Heart left ventricle (tissue), 16 donors: ENCODE measurements around the gene FUS. TPM values are rescaled to one million over a fixed set of nuclear protein-coding genes. Genes with fewer than 3 reads are reported as not detected.
"Not testable (repeated sequence)": the region's sequence is repeated elsewhere in the genome, so short reads cannot be mapped to it uniquely, and the experiment has no call there.

Experiments used
- ATAC-seq, 4 donors: fragments of 200-7000 bp; cut with Tn5 transposase; one replicate each; pipeline ENCODE4 v1.9.1; 2020 to 2022; ENCODE audit warnings: moderate library complexity in 4 of 4, mild to moderate bottlenecking in 3 of 4, moderate number of reproducible peaks in 1 of 4
- DNase-seq, 5 donors: peaks; one replicate each; pipeline ENCODE4 v3.0.0-alpha.2; 2020
- H3K27ac ChIP-seq, 12 donors: fragments of 200-600 bp; sonication (generic) in 4 of 12; one replicate each; pipeline versions ENCODE4 v1.5.0 to v1.8.0; 2016 to 2022; ENCODE audit warnings: mild to moderate bottlenecking in 2 of 12
- H3K27me3 ChIP-seq, 9 donors: fragments of 200-600 bp; sonication (generic) in 2 of 9; one replicate each; pipeline versions ENCODE4 v1.5.1 to v1.8.0; 2016 to 2022; ENCODE audit warnings: mild to moderate bottlenecking in 3 of 9
- H3K36me3 ChIP-seq, 9 donors: fragments of 200-600 bp; sonication (generic) in 2 of 9; one replicate each; pipeline versions ENCODE4 v1.5.0 to v1.8.0; 2018 to 2022; ENCODE audit warnings: mild to moderate bottlenecking in 2 of 9
- H3K4me1 ChIP-seq, 12 donors: fragments of 200-600 bp; sonication (generic) in 4 of 12; one replicate each; pipeline versions ENCODE4 v1.5.0 to v1.8.0; 2016 to 2022; ENCODE audit warnings: mild to moderate bottlenecking in 3 of 12
- H3K4me3 ChIP-seq, 12 donors: fragments of 200-600 bp; sonication (generic) in 4 of 12; one replicate each; pipeline versions ENCODE4 v1.5.0 to v1.8.0; 2017 to 2022; ENCODE audit warnings: mild to moderate bottlenecking in 9 of 12, moderate library complexity in 4 of 12
- H3K9me3 ChIP-seq, 12 donors: fragments of 200-600 bp; sonication (generic) in 4 of 12; one replicate each; pipeline versions ENCODE4 v1.5.0 to v1.8.0; 2016 to 2022; ENCODE audit warnings: mild to moderate bottlenecking in 1 of 12
- CTCF ChIP-seq, 12 donors: fragments of 200-600 bp; sonication (generic) in 4 of 12; IDR thresholded peaks; one replicate each; pipeline versions ENCODE4 v1.5.0 to v1.8.0; 2018 to 2022; ENCODE audit warnings: antibody characterized with exemption in 12 of 12, mild to moderate bottlenecking in 5 of 12
- POLR2A ChIP-seq, 2 donors: fragments of 450-650 bp; IDR thresholded peaks; one replicate each; pipeline ENCODE4 v1.6.1; 2017; ENCODE audit warnings: antibody characterized with exemption in 2 of 2, mild to moderate bottlenecking in 2 of 2, moderate library complexity in 2 of 2
- WGBS, 4 donors: extraction: QIAGEN DNeasy Blood & Tissue Kit in 2 of 4; methylation state at CpG; one replicate each; pipeline versions ENCODE4 v1.1.5 to v1.1.7; 2013 to 2018; 5-methylcytosine and 5-hydroxymethylcytosine counted together
- intact Hi-C, 10 donors: fragments of 100-400 bp; cut with DNase I; formaldehyde crosslinking; loops; one replicate each; pipeline versions ENCODE4 v1.11.1 to v1.14.2; 2022
- polyA plus RNA-seq, 2 donors: library from polyadenylated mRNA; stranded (reverse); fragments of 200-250 nt; gene quantifications; one replicate each; pipeline ENCODE4 v1.2.3, GENCODE V29; 2013
- total RNA-seq, 9 donors: library from RNA; depleted of rRNA in 2 of 9; stranded (reverse); fragments of >200 nt in 2 of 9; fragmentation: NEBNext Ultra II Directional in 3 of 9; extraction: Animal tissue kit (Norgen Biotek cat#: 25700) in 3 of 9; gene quantifications; one replicate each; pipeline versions ENCODE4 v1.1.0 to v1.2.4, GENCODE V29; 2016 to 2023
- donor health status: ischemic (EF 13 %, LVEDD 7.1; RV severe dilation, severe dysfunction).
- donor health status: healthy with polysubstance abuse.
- donor health status: DM: no; HTN: yes; CAD: no.
- donor health status: DM: no; HTN: no; CAD: no.
- donor health status: ischemic (EF 25% LVEDD 6.9; RV normal size, moderate dysfunction).
- donor health status: ischemic (EF 25% LVEDD 5.7; RV mildly dilated, moderate dysfunction).
- donor health status: healthy.
- donor health status: DM: yes; HTN: yes; CAD: no.
- donor health status: ischemic (EF 35%, LVEDD 5.7; RV mildly dilated, moderate dysfunction).
- donor health status: nonischemic (EF 11% LVEDD 7.7; RV severe dilation, severe dysfunction).
- donor health status: DM: yes; HTN: yes; CAD: no.
- donor health status: PGD.
- donor health status: ischemic (EF 29% LVEDD 5.4; RV normal size, mild dysfunction).
- donor health status: nonischemic (EF 23%, LVEDD 6.1; RV moderate dilation, normal function).

The FUS gene
- total and polyA plus RNA-seq, 11 donors = 20.3 to 213 (median 127) TPM

DNA sequence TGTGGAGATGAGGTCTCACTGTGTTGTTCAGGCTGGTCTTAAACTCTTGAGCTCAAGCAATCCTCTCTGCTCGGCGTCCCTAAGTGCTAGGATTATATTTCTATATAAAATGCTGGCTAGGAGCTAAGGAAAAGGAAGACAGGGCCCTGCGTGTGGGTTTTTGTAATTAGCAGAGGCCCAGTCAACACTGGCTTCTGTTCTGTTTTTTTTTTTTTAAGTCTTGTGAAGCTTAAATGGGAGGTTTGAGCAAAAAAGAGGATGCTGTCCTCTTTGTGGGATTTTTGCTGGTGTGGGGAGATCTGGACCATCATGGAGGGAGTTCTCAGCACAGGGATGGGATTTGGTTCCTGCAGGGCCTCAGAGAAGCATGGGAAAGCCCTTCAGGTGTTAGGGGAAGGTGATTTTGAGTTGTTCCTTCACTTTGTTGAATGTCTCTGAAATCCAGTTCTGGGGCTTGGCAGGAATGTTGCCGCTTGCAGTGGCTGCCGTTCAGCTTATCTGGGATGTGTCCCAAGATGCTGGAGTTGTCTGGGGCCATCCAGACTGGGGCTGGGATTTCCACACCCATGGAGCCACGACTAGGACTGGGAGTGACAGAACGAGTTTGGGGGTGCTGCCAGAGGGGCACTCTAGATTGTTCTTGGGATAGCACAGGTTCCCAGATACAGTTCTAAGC lies 18.4 kb downstream of the FUS start:
- ATAC-seq = no peak
- Histone ChIP-seq H3K9me3 (no peaks in the 10 kb centered on the region), H3K4me3 (no peak overlapping the region), H3K27ac (peak overlapping the region in 1 of 12 donors; percentile 6), H3K27me3 (no peaks in the 10 kb centered on the region), H3K36me3 (peaks cover 0 to 71% (median 50%) of the 10 kb centered on the region in 9 donors), H3K4me1 (peaks cover 0 to 44% (median 11%) of the 10 kb centered on the region in 12 donors)
- TF ChIP-seq POLR2A (IDR thresholded peaks at IDR 0.05) (no peak), CTCF (IDR thresholded peaks at IDR 0.05) (no peak)
- WGBS, 4 donors = 67 to 73% (median 70%) methylated on average over 7 of the region's 7 CpGs
- DNase-seq = no peak
- intact Hi-C loops = loop anchor here in 2 of 10 donors (2.0 to 10.0 kb wide), 2 partner anchors 16 to 226 kb away; partner anchors contain the start of gene COX6A2 (in 1 of the 2)

- intact Hi-C loops = loop anchor here in 3 of 10 donors (2.0 to 10.0 kb wide), 3 partner anchors 17 to 225 kb away; partner anchors contain the start of gene COX6A2 (in 1 of the 3)
- WGBS, 4 donors = 93 to 94% (median 94%) methylated on average over 5 of the region's 5 CpGs
- no peaks in the 10 kb centered on the region for H3K27me3 ChIP-seq
- H3K4me3 ChIP-seq = no peak overlapping the region
- ATAC-seq (no peak), DNase-seq (no peak)
- H3K36me3 ChIP-seq = peaks cover 0 to 59% (median 39%) of the 10 kb centered on the region in 9 donors
- peaks cover 0 to 56% (median 11%) of the 10 kb centered on the region in 12 donors for H3K4me1 ChIP-seq
- H3K9me3 ChIP-seq = no peaks in the 10 kb centered on the region
- TF ChIP-seq CTCF (IDR thresholded peaks at IDR 0.05) (no peak), POLR2A (IDR thresholded peaks at IDR 0.05) (no peak)
- H3K27ac ChIP-seq = no peak overlapping the region
Measured at GRCh38 chr16:31199430-31200041, 19.6 kb downstream of the FUS start.

DNA sequence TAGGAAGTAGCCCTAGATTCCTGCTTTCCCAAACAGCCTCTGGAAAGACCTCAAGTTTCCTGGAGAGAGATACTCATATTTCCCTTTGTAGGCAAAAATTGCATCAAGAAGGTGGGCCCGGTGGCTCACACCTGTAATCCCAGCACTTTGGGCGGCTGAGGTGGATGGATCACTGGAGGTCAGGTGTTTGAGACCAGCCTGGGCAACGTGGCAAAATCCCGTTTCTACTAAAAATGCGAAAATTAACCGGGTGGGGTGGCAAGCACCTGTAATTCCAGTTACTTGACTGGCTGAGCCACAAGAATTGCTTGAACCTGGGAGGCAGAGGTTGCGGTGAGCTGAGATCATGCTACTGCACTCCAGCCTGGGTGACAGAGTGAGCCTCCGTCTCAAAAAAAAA lies 20.2 kb downstream of the FUS start:
- Histone ChIP-seq H3K36me3 (peaks cover 0 to 54% (median 33%) of the 10 kb centered on the region in 9 donors), H3K4me1 (peaks cover 0 to 57% (median 11%) of the 10 kb centered on the region in 12 donors)
- 88 to 95% (median 93%) methylated on average over 8 of the region's 8 CpGs for WGBS, 4 donors

GRCh38 chr16:31200821-31201568 lies 21.1 kb downstream of the FUS start:
- DNase-seq = no peak
- Histone ChIP-seq H3K4me1 (peaks cover 0 to 57% (median 11%) of the 10 kb centered on the region in 12 donors), H3K36me3 (peaks cover 0 to 45% (median 24%) of the 10 kb centered on the region in 9 donors), H3K4me3 (peak overlapping the region in 7 of 12 donors; percentile 57 to 91 (median 84)), H3K27ac (peak overlapping the region in 1 of 12 donors; percentile 90), H3K27me3 (no peaks in the 10 kb centered on the region), H3K9me3 (no peaks in the 10 kb centered on the region)
- intact Hi-C loops = loop anchor here in 1 of 10 donors (10.0 kb wide), 1 partner anchor 184 kb away; no protein-coding TSS in a partner anchor
- ATAC-seq = no peak
- TF ChIP-seq POLR2A (IDR thresholded peaks at IDR 0.05) (no peak), CTCF (IDR thresholded peaks at IDR 0.05) (no peak)
- 65 to 75% (median 68%) methylated on average over 8 of the region's 8 CpGs for WGBS, 4 donors

More for the DNA sequence above, 20.2 kb downstream of the FUS start:
- not testable (repeated sequence) for DNase-seq, H3K9me3 ChIP-seq, H3K27me3 ChIP-seq, ATAC-seq, H3K4me3 ChIP-seq
- intact Hi-C loops = loop anchor here in 1 of 10 donors (10.0 kb wide), 1 partner anchor 185 kb away; no protein-coding TSS in a partner anchor
- peak overlapping the region in 1 of 12 donors; percentile 90 for H3K27ac ChIP-seq
